Measurements from ENCODE around the gene THY1.

- TF ChIP-seq CTCF (conservative IDR thresholded peaks at IDR 0.05) (no peak), ZFX (IDR thresholded peaks at IDR 0.05) (no peak)
These were observed 53.6 kb downstream of the THY1 start for GRCh38 chr11:119369132-119369925.

Measured in C4-2B (cell line).